Measurements from ENCODE around the gene SARS2. TPM values are rescaled to one million over a fixed set of nuclear protein-coding genes. Genes with fewer than 3 reads are reported as not detected.

The SARS2 gene
- total and polyA plus RNA-seq, 7 donors, result 13.3 to 19.8 (median 17.0) TPM

DNA sequence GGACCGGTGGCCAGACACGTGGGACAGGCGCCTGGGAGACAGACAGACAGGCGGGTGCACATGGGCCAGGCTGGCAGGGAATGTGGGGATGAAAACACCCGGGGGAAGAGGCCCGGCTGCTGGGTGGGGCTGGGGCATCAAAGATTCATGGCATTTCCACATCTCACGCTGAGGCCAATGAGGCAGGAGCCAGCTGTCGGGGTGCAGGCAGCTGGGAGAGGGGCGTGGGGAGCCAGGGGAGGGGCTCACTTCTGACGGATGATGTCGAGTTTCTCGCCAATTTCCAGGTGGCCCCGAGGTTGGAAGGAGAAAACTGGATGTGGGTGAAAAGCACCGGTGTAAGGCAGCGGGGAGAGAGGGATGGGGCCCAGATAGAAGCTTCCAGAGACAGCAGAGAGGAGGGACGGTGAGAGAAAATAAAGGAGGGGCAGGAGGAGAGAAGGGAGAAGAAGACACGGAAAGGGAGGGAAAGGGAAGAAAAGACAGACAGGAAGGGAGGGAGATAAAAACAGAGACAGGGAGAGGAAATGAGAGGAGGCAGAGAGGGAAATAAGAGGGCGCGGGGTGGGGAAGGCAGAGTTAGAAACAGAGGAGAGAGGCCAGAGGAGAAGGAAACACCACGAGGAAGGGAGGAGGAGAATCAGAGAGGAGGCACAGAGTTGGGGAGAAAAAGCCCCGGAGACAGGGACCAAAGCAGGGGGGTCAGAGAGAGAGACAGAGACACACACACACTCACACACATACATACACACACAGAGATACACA is 10.5 kb downstream of the SARS2 start:
- H3K4me3 ChIP-seq, result no peak overlapping the region
- intact Hi-C loops (cut with DNase I), result loop anchor here in 1 of 2 donors (10.0 kb wide), 1 partner anchor 275 kb away; the partner anchor contains the start of gene ACTN4
- no peaks in the 10 kb centered on the region for H3K27me3 ChIP-seq (ENCODE audit: insufficient read depth in 3 of 3, low read length in 2 of 3)
- WGBS, 3 donors, result 59 to 60% (median 60%) methylated on average over 21 of the region's 21 CpGs
- peaks cover 2 to 50% of the 10 kb centered on the region in 2 donors for H3K36me3 ChIP-seq (ENCODE audit: insufficient read depth in 1 of 2, low read depth in 1 of 2)
- H3K9me3 ChIP-seq, result no peaks in the 10 kb centered on the region
- no peak overlapping the region for H3K27ac ChIP-seq
- TF ChIP-seq CTCF (IDR thresholded peaks at IDR 0.05), result no peak
- no peak for ATAC-seq
- DNase-seq, result no peak
- H3K4me1 ChIP-seq, result no peaks in the 10 kb centered on the region

DNA sequence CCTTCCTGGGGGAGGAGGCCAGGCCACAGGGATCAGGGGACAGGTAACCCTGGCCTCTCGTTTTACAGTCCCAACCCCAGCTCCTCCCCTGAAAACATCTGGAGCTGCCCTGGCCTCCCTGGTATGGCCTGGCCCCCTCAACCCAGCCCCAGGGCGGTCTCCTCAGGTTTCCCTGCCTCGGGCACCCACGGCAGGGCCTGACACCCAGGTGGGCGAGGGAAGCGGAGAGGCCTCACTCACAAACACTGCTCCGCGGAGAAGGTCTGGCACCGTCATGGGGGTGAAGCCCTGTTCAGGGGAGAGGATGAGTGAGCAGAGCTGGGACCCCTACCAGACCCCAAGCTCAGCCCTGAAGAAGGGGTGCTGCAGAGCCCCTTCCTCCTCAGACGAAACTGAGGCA is 12.0 kb downstream of the SARS2 start:
- ATAC-seq (peak in 1 of 4 donors; percentile 8), DNase-seq (no peak)
- TF ChIP-seq CTCF (IDR thresholded peaks at IDR 0.05), result no peak
- Histone ChIP-seq H3K27ac (no peak overlapping the region), H3K9me3 (no peaks in the 10 kb centered on the region), H3K4me3 (no peak overlapping the region), H3K27me3 (ENCODE audit: insufficient read depth in 3 of 3, low read length in 2 of 3) (no peaks in the 10 kb centered on the region), H3K36me3 (ENCODE audit: insufficient read depth in 1 of 2, low read depth in 1 of 2) (peaks cover 2 to 37% of the 10 kb centered on the region in 2 donors), H3K4me1 (no peaks in the 10 kb centered on the region)
- intact Hi-C loops (cut with DNase I), result no loop called here
- 90 to 91% (median 90%) methylated on average over 10 of the region's 10 CpGs for WGBS, 3 donors

GRCh38 chr19:38917921-38918491 is 12.6 kb downstream of the SARS2 start:
- no peaks in the 10 kb centered on the region for H3K27me3 ChIP-seq (ENCODE audit: insufficient read depth in 3 of 3, low read length in 2 of 3)
- H3K4me3 ChIP-seq, result no peak overlapping the region
- H3K27ac ChIP-seq, result no peak overlapping the region
- intact Hi-C loops (cut with DNase I), result no loop called here
- H3K36me3 ChIP-seq (ENCODE audit: insufficient read depth in 1 of 2, low read depth in 1 of 2), result peaks cover 2 to 35% of the 10 kb centered on the region in 2 donors
- no peaks in the 10 kb centered on the region for H3K4me1 ChIP-seq
- no peak for ATAC-seq
- DNase-seq, result no peak
- H3K9me3 ChIP-seq, result no peaks in the 10 kb centered on the region
- no peak for TF ChIP-seq CTCF (IDR thresholded peaks at IDR 0.05)
- 71 to 74% (median 73%) methylated on average over 11 to 13 of the region's 13 CpGs for WGBS, 3 donors

- peaks cover 2 to 34% of the 10 kb centered on the region in 2 donors for H3K36me3 ChIP-seq (ENCODE audit: insufficient read depth in 1 of 2, low read depth in 1 of 2)
- H3K4me3 ChIP-seq, result no peak overlapping the region
- no peaks in the 10 kb centered on the region for H3K9me3 ChIP-seq
- TF ChIP-seq CTCF (IDR thresholded peaks at IDR 0.05), result no peak
- no peak for ATAC-seq
- no peaks in the 10 kb centered on the region for H3K4me1 ChIP-seq
- no peak overlapping the region for H3K27ac ChIP-seq
- DNase-seq, result no peak
- H3K27me3 ChIP-seq (ENCODE audit: insufficient read depth in 3 of 3, low read length in 2 of 3), result no peaks in the 10 kb centered on the region
- intact Hi-C loops (cut with DNase I), result no loop called here
- 72 to 80% (median 80%) methylated on average over 9 of the region's 9 CpGs for WGBS, 3 donors
Observed at GRCh38 chr19:38917516-38917915, 13.0 kb downstream of the SARS2 start.

All from psoas muscle (tissue), 8 donors.